Astrocyte (in vitro differentiated cells and primary cell): ENCODE data around the gene IRX3.

Experiments
- EZH2 ChIP-seq: IDR thresholded peaks from 2 replicates; pipeline ENCODE4 v1.6.1; 2012; ENCODE audit warnings: mild to moderate bottlenecking, low read length, inconsistent platforms; ENCODE audit not compliant: insufficient read depth
- TF ChIP-seq, protein P1 (sequence below): IDR thresholded peaks from 2 replicates; pipeline ENCODE4 v1.5.1; 2011; ENCODE audit warnings: low read depth, mild to moderate bottlenecking, inconsistent platforms, low read length, moderate library complexity; ENCODE audit not compliant: insufficient read depth

- TF ChIP-seq, protein P1, sequence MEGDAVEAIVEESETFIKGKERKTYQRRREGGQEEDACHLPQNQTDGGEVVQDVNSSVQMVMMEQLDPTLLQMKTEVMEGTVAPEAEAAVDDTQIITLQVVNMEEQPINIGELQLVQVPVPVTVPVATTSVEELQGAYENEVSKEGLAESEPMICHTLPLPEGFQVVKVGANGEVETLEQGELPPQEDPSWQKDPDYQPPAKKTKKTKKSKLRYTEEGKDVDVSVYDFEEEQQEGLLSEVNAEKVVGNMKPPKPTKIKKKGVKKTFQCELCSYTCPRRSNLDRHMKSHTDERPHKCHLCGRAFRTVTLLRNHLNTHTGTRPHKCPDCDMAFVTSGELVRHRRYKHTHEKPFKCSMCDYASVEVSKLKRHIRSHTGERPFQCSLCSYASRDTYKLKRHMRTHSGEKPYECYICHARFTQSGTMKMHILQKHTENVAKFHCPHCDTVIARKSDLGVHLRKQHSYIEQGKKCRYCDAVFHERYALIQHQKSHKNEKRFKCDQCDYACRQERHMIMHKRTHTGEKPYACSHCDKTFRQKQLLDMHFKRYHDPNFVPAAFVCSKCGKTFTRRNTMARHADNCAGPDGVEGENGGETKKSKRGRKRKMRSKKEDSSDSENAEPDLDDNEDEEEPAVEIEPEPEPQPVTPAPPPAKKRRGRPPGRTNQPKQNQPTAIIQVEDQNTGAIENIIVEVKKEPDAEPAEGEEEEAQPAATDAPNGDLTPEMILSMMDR: no peak
- no peak for TF ChIP-seq EZH2
Measured at GRCh38 chr16:54313789-54314188, 27.2 kb upstream of the IRX3 start.
